Measurements from ENCODE around the gene ARMC6.
A peak's percentile ranks its signal among the peaks of the same experiment; 100 is the strongest.

Gene ARMC6

GRCh38 chr19:19032420-19033175 lies 805 bp upstream of the ARMC6 start:
- peaks cover 6% of the 10 kb centered on the region; the same call in 1 of the 2 replicates for H3K9me3 ChIP-seq (ENCODE audit: control insufficient read depth, insufficient read depth, low read length)
- no peaks in the 10 kb centered on the region; the same call in 1 of the 2 replicates for H3K4me1 ChIP-seq (ENCODE audit: insufficient read depth, low read length)
- peaks cover 12% of the 10 kb centered on the region for H3K36me3 ChIP-seq (ENCODE audit: insufficient read depth, low read length)
- peak overlapping the region; percentile 89 for H3K9ac ChIP-seq (ENCODE audit: low read depth, low read length)

- H3K4me1 ChIP-seq (ENCODE audit: insufficient read depth, low read length) = no peaks in the 10 kb centered on the region; the same call in 1 of the 2 replicates
- peaks cover 14% of the 10 kb centered on the region for H3K36me3 ChIP-seq (ENCODE audit: insufficient read depth, low read length)
- peak overlapping the region; percentile 89 for H3K9ac ChIP-seq (ENCODE audit: low read depth, low read length)
- peaks cover 11% of the 10 kb centered on the region; the same call in 1 of the 2 replicates for H3K9me3 ChIP-seq (ENCODE audit: control insufficient read depth, insufficient read depth, low read length)
These were observed 302 bp upstream of the ARMC6 start for GRCh38 chr19:19033176-19033425.

DNA sequence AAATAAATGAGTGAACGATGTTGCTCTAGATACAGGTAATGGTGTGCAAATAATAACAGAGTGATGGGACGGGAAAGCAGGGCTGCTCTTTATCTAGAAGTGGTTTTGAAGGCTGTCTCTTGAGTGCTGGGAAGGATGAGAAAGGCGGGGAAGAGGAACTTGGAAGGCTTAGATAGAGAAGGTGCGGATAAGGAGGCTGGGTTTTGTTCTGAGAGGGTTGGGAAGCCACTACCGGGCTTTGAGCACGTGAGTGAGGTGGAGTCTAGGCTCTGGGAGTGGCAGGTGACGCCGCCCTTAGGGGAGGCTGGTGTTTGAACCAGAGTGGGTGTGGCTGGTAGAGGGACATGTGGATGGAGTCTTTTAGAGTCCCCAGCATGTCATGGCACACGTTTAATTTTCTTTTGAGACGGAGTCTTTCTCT lies 811 bp downstream of the ARMC6 start:
- Histone ChIP-seq H3K36me3 (ENCODE audit: insufficient read depth, low read length) (peaks cover 12% of the 10 kb centered on the region), H3K4me1 (ENCODE audit: insufficient read depth, low read length) (no peaks in the 10 kb centered on the region; the same call in 1 of the 2 replicates), H3K9me3 (ENCODE audit: control insufficient read depth, insufficient read depth, low read length) (peaks cover 11% of the 10 kb centered on the region; the same call in 1 of the 2 replicates), H3K9ac (ENCODE audit: low read depth, low read length) (peak overlapping the region; percentile 89)

DNA sequence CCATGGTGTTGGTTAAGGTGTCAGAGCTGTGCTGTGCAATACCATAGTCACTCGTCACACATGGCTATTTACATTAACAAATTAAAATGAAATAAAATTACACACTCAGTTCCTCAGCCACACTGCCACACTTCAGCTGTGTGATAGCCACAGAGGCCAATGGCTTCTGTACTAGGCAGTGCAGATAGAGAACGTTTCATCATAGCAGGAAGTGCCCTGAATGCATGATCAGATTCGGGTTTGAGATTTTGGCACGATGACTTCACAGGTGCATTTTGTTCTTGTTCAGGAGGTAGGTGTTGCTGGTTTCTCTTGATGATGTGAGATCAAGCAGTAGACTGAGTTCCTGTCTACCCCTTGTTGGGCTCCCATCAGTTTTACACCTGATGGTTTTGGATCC lies 6.5 kb downstream of the ARMC6 start:
- no peak overlapping the region for H3K9ac ChIP-seq (ENCODE audit: low read depth, low read length)

GRCh38 chr19:19040417-19040816 lies 7.0 kb downstream of the ARMC6 start:
- Histone ChIP-seq H3K9ac (ENCODE audit: low read depth, low read length) (no peak overlapping the region), H3K4me1 (ENCODE audit: insufficient read depth, low read length) (no peaks in the 10 kb centered on the region), H3K36me3 (ENCODE audit: insufficient read depth, low read length) (peaks cover 7% of the 10 kb centered on the region; the same call in 1 of the 2 replicates), H3K9me3 (ENCODE audit: control insufficient read depth, insufficient read depth, low read length) (peaks cover 11% of the 10 kb centered on the region; the same call in 1 of the 2 replicates)

More for the DNA sequence above, 6.5 kb downstream of the ARMC6 start:
- peaks cover 7% of the 10 kb centered on the region; the same call in 1 of the 2 replicates for H3K36me3 ChIP-seq (ENCODE audit: insufficient read depth, low read length)
- H3K4me1 ChIP-seq (ENCODE audit: insufficient read depth, low read length) = no peaks in the 10 kb centered on the region
- peaks cover 11% of the 10 kb centered on the region; the same call in 1 of the 2 replicates for H3K9me3 ChIP-seq (ENCODE audit: control insufficient read depth, insufficient read depth, low read length)

GRCh38 chr19:19042732-19043280 lies 9.4 kb downstream of the ARMC6 start:
- H3K36me3 ChIP-seq (ENCODE audit: insufficient read depth, low read length) = peaks cover 5% of the 10 kb centered on the region; the same call in 1 of the 2 replicates
- peaks cover 2% of the 10 kb centered on the region; the same call in 1 of the 2 replicates for H3K9me3 ChIP-seq (ENCODE audit: control insufficient read depth, insufficient read depth, low read length)
- no peaks in the 10 kb centered on the region for H3K4me1 ChIP-seq (ENCODE audit: insufficient read depth, low read length)
- no peak overlapping the region for H3K9ac ChIP-seq (ENCODE audit: low read depth, low read length)

DNA sequence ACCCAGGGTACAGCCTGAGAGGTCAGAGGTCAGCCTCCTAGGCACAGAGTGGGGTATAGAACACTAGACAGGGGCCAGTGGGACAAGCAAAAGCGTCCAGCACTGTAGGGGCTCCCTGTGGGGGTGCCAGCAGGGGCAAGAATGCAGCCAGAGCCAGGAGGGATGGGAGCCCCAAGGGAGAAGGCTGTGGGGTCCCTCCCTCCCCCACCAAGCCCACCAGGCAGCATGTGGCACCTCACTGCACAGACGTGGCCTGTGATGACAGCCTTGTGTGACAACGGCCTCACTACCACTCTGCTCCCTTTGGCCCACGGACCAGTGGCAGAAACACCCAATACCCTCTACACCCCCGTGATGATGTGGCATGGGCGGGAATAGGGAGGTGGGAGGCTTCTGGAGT lies 10.1 kb downstream of the ARMC6 start:
- no peak overlapping the region for H3K9ac ChIP-seq (ENCODE audit: low read depth, low read length)
- H3K9me3 ChIP-seq (ENCODE audit: control insufficient read depth, insufficient read depth, low read length) = no peaks in the 10 kb centered on the region
- no peaks in the 10 kb centered on the region for H3K4me1 ChIP-seq (ENCODE audit: insufficient read depth, low read length)
- peaks cover 4% of the 10 kb centered on the region; the same call in 1 of the 2 replicates for H3K36me3 ChIP-seq (ENCODE audit: insufficient read depth, low read length)

- Histone ChIP-seq H3K4me1 (ENCODE audit: insufficient read depth, low read length) (no peaks in the 10 kb centered on the region), H3K9me3 (ENCODE audit: control insufficient read depth, insufficient read depth, low read length) (no peaks in the 10 kb centered on the region), H3K36me3 (ENCODE audit: insufficient read depth, low read length) (peaks cover 4% of the 10 kb centered on the region; the same call in 1 of the 2 replicates), H3K9ac (ENCODE audit: low read depth, low read length) (no peak overlapping the region)
These were observed 10.5 kb downstream of the ARMC6 start for GRCh38 chr19:19043881-19044280.

DNA sequence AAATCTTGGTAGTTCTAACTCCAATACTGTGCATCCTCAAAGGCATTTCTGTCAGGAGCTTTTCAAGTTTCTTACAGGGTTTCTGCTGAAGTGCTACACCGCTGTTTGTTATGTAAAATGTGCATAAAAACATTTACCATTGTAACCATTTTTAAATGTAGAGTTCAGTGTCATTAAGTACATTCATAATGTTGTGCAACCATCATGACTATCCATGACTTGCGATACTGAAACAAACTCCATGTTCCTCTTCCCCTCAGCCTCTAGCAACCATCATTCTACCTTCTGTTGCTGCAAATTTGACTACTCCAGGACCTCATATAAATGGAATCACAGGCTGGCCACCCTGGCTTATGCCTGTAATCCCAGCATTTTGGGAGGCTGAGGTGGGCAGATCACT lies 16.0 kb downstream of the ARMC6 start:
- Histone ChIP-seq H3K9ac (ENCODE audit: low read depth, low read length) (no peak overlapping the region), H3K9me3 (ENCODE audit: control insufficient read depth, insufficient read depth, low read length) (no peaks in the 10 kb centered on the region), H3K4me1 (ENCODE audit: insufficient read depth, low read length) (no peaks in the 10 kb centered on the region), H3K36me3 (ENCODE audit: insufficient read depth, low read length) (peaks cover 12% of the 10 kb centered on the region)

- H3K9me3 ChIP-seq (ENCODE audit: control insufficient read depth, insufficient read depth, low read length) = no peaks in the 10 kb centered on the region
- no peak overlapping the region for H3K9ac ChIP-seq (ENCODE audit: low read depth, low read length)
- no peaks in the 10 kb centered on the region for H3K4me1 ChIP-seq (ENCODE audit: insufficient read depth, low read length)
- peaks cover 15% of the 10 kb centered on the region for H3K36me3 ChIP-seq (ENCODE audit: insufficient read depth, low read length)
These were observed 16.7 kb downstream of the ARMC6 start for GRCh38 chr19:19050104-19050503.

DNA sequence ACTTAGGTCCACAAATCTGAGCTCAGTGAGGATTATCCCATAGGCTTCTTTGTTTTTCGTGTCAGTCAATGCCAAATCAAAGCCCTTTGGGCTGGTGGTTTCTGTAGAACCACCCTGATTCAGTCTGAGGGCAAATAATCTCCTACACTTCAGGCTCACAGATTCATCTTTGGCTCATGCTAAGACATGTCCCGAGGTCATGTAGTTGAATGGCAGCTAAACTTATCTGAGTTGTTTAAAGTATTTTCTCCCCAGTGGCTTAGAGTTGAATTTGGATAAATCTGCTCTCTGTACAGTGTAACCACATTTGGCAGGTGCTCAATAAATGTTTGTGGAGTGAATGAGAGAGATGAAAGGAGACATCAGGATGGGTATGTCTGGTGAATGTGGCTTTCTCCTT lies 17.3 kb downstream of the ARMC6 start:
- Histone ChIP-seq H3K4me1 (ENCODE audit: insufficient read depth, low read length) (no peaks in the 10 kb centered on the region), H3K9ac (ENCODE audit: low read depth, low read length) (no peak overlapping the region), H3K36me3 (ENCODE audit: insufficient read depth, low read length) (peaks cover 18% of the 10 kb centered on the region), H3K9me3 (ENCODE audit: control insufficient read depth, insufficient read depth, low read length) (no peaks in the 10 kb centered on the region)

GRCh38 chr19:19051478-19052213 lies 18.2 kb downstream of the ARMC6 start:
- Histone ChIP-seq H3K9ac (ENCODE audit: low read depth, low read length) (no peak overlapping the region), H3K9me3 (ENCODE audit: control insufficient read depth, insufficient read depth, low read length) (no peaks in the 10 kb centered on the region), H3K4me1 (ENCODE audit: insufficient read depth, low read length) (no peaks in the 10 kb centered on the region), H3K36me3 (ENCODE audit: insufficient read depth, low read length) (peaks cover 18% of the 10 kb centered on the region)

GRCh38 chr19:19052921-19053320 lies 19.5 kb downstream of the ARMC6 start:
- Histone ChIP-seq H3K9me3 (ENCODE audit: control insufficient read depth, insufficient read depth, low read length) (no peaks in the 10 kb centered on the region), H3K9ac (ENCODE audit: low read depth, low read length) (no peak overlapping the region), H3K4me1 (ENCODE audit: insufficient read depth, low read length) (no peaks in the 10 kb centered on the region), H3K36me3 (ENCODE audit: insufficient read depth, low read length) (peaks cover 24% of the 10 kb centered on the region)

DNA sequence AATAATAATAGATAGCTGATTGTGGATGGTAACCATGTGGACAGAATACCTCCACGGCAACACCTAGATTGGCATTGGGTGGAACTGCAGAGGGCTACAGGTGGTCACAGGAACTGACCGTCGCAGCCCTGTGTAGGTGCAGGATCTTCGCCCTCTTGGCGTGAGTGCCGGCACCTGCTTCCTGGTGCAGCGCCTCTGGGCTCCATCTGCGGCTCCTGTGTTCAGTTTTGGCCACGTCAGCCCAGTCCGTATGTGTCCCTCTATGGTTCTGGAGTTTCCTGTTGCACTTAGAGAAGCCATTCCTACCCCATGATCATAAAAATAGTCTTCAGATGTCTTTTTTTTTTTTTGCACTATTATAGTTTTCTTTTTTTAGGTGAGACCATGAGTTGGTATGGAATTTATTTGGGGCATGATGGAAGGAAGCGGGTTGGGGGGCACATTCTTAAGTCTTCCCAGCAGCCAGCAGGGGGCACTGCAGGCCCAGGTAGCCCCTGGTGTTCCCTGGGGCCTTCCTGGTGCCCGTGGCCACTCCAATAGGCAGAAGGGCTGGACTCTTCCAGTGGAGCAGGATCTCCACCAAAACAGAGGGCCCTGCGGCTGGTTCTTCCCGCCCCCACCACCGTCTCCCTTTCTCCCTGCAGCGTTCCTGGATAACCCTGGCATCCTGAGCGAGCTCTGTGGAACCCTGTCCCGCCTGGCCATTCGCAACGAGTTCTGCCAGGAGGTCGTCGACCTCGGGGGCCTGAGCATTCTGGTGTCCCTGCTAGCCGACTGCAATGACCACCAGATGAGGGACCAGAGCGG lies 20.3 kb downstream of the ARMC6 start:
- Histone ChIP-seq H3K9ac (ENCODE audit: low read depth, low read length) (no peak overlapping the region), H3K36me3 (ENCODE audit: insufficient read depth, low read length) (peaks cover 24% of the 10 kb centered on the region), H3K4me1 (ENCODE audit: insufficient read depth, low read length) (no peaks in the 10 kb centered on the region), H3K9me3 (ENCODE audit: control insufficient read depth, insufficient read depth, low read length) (no peaks in the 10 kb centered on the region)
